NCI-H1436 treated with DMSO at 0.1 percent for 48 hours (cell line): ENCODE results near the gene ZCCHC24.

Source experiments
- DNase-seq: peaks from one replicate; lab custom pipeline; 2025; lab: John Stamatoyannopoulos, UW

The ZCCHC24 gene

GRCh38 chr10:79397575-79398303 is 47.7 kb downstream of the ZCCHC24 start:
- no peak for DNase-seq

- no peak for DNase-seq
Observed at GRCh38 chr10:79397051-79397450, 48.4 kb downstream of the ZCCHC24 start.

GRCh38 chr10:79396520-79396919 is 48.9 kb downstream of the ZCCHC24 start:
- no peak for DNase-seq

- DNase-seq: no peak
Observed at GRCh38 chr10:79394664-79395063, 50.8 kb downstream of the ZCCHC24 start.

GRCh38 chr10:79393924-79394610 is 51.4 kb downstream of the ZCCHC24 start:
- DNase-seq: no peak

- DNase-seq: no peak
Observed at GRCh38 chr10:79393221-79393923, 52.1 kb downstream of the ZCCHC24 start.

- no peak for DNase-seq
Observed at GRCh38 chr10:79392506-79393176, 52.8 kb downstream of the ZCCHC24 start.

GRCh38 chr10:79392020-79392398 is 53.4 kb downstream of the ZCCHC24 start:
- no peak for DNase-seq

- no peak for DNase-seq
Observed at GRCh38 chr10:79391231-79392019, 54.0 kb downstream of the ZCCHC24 start.

GRCh38 chr10:79390551-79391229 is 54.7 kb downstream of the ZCCHC24 start:
- no peak for DNase-seq

GRCh38 chr10:79390057-79390456 is 55.4 kb downstream of the ZCCHC24 start:
- no peak for DNase-seq

- DNase-seq: no peak
Observed at GRCh38 chr10:79387974-79388850, 57.2 kb downstream of the ZCCHC24 start.

GRCh38 chr10:79387466-79387973 is 57.9 kb downstream of the ZCCHC24 start:
- no peak for DNase-seq

GRCh38 chr10:79386637-79387465 is 58.6 kb downstream of the ZCCHC24 start:
- no peak for DNase-seq

GRCh38 chr10:79385804-79386531 is 59.5 kb downstream of the ZCCHC24 start:
- no peak for DNase-seq

GRCh38 chr10:79385392-79385795 is 60.0 kb downstream of the ZCCHC24 start:
- no peak for DNase-seq

- DNase-seq: no peak
Observed at GRCh38 chr10:79384773-79385391, 60.5 kb downstream of the ZCCHC24 start.
